H1 (cell line): ENCODE data around the gene MRC2. TPM values are rescaled to one million over a fixed set of nuclear protein-coding genes. Genes with fewer than 3 reads are reported as not detected.

ENCODE experiments used
- CBX5 ChIP-seq: fragments of 300-800, 300-1000 bp; sonication (generic); IDR thresholded peaks from 2 replicates; pipeline ENCODE4 v1.7.1; 2016; ENCODE audit warnings: antibody characterized with exemption, low read length, low read depth
- EGR1 ChIP-seq: IDR thresholded peaks from 2 replicates; pipeline ENCODE4 v1.6.1; 2011; ENCODE audit warnings: low read depth, low read length, borderline replicate concordance
- SRF ChIP-seq: IDR thresholded peaks from 2 replicates; pipeline ENCODE4 v1.6.1; 2011; ENCODE audit warnings: mild to moderate bottlenecking, low read depth, low read length, moderate library complexity
- TBP ChIP-seq: IDR thresholded peaks from 2 replicates; pipeline ENCODE4 v1.6.1; 2011; ENCODE audit warnings: low read depth, low read length, improper control_type of control experiment
- polyA plus RNA-seq, 7 experiments: library from polyadenylated mRNA; depleted of rRNA in 3 of 7; stranded (reverse) in 5 of 7; unstranded in 2 of 7; fragments of >200 nt in 5 of 7; fragments of 200-250 nt in 2 of 7; gene quantifications; 1 replicate in 5 of 7; 2 replicates in 1 of 7; 4 replicates in 1 of 7; pipeline versions ENCODE4 v1.2.1 to v1.2.3, GENCODE V29; 2011 to 2013; ENCODE audit warnings: missing spikeins in 2 of 7, mixed read lengths in 2 of 7
- total RNA-seq: library from RNA; stranded (reverse); fragmentation: NEBNext Ultra II Directional; extraction: Animal tissue kit (Norgen Biotek cat#: 25700); gene quantifications from 2 replicates; pipeline ENCODE4 v1.2.1, GENCODE V29; 2021

MRC2 gene
- total and polyA plus RNA-seq, 2 of the 8 experiments (the other 6 are each of a cell fraction or from before 2014, with no cell fraction given), result 7.0 to 24.2 TPM

GRCh38 chr17:62644487-62645173 is 17.2 kb downstream of the MRC2 start (continued):
- TF ChIP-seq TBP (no peak), SRF (no peak), CBX5 (no peak), EGR1 (no peak)
